GM15510 (cell line): ENCODE data around the gene GJB6.

ENCODE experiments used
- POLR2A ChIP-seq: IDR thresholded peaks from 3 replicates; pipeline ENCODE4 v1.6.1; 2011; ENCODE audit warnings: borderline replicate concordance; ENCODE audit not compliant: insufficient read length; ENCODE audit errors: extremely low read depth

Gene GJB6

GRCh38 chr13:20181188-20181587, 50.9 kb downstream of the GJB6 start:
- TF ChIP-seq POLR2A, result no peak

- no peak for TF ChIP-seq POLR2A
Measured at GRCh38 chr13:20178156-20178555, 54.0 kb downstream of the GJB6 start.

- no peak for TF ChIP-seq POLR2A
Measured at GRCh38 chr13:20177049-20177831, 54.9 kb downstream of the GJB6 start.

- no peak for TF ChIP-seq POLR2A
Measured at GRCh38 chr13:20175907-20176652, 56.0 kb downstream of the GJB6 start.

- TF ChIP-seq POLR2A, result no peak
Measured at GRCh38 chr13:20175406-20175794, 56.7 kb downstream of the GJB6 start.

GRCh38 chr13:20174656-20175405, 57.3 kb downstream of the GJB6 start:
- no peak for TF ChIP-seq POLR2A

GRCh38 chr13:20173116-20173746, 58.9 kb downstream of the GJB6 start:
- TF ChIP-seq POLR2A, result no peak
